ENCODE results near the gene KNG1.

- TF ChIP-seq CTCF (IDR thresholded peaks at IDR 0.05) (no peak), POLR2A (IDR thresholded peaks at IDR 0.05) (no peak), EP300 (IDR thresholded peaks at IDR 0.05) (no peak)
Observed at GRCh38 chr3:186757686-186758220, 40.6 kb downstream of the KNG1 start.

Data from ovary (tissue), 3 donors.